Thyroid gland (tissue), 4 donors: ENCODE data around the gene TMEM50A.
A peak's percentile ranks its signal among the peaks of the same experiment; 100 is the strongest.
"Not testable (repeated sequence)": the region's sequence is repeated elsewhere in the genome, so short reads cannot be mapped to it uniquely, and the experiment has no call there.

Experiments used
- POLR2A ChIP-seq, 2 donors: fragments of 450-650 bp; IDR thresholded peaks; one replicate each; pipeline ENCODE4 v1.6.1; 2017; ENCODE audit warnings: antibody characterized with exemption in 2 of 2, mild to moderate bottlenecking in 2 of 2, moderate library complexity in 1 of 2
- TF ChIP-seq, protein P1 (sequence below), 6 experiments: fragments of 200-600 bp in 3 of 6; fragments of 450-650 bp in 3 of 6; sonication (generic) in 3 of 6; IDR thresholded peaks; one replicate each; pipeline ENCODE4 v1.5.1; 2016 to 2019; ENCODE audit warnings: antibody characterized with exemption in 6 of 6, mild to moderate bottlenecking in 2 of 6, inconsistent platforms in 1 of 6, moderate library complexity in 1 of 6

DNA sequence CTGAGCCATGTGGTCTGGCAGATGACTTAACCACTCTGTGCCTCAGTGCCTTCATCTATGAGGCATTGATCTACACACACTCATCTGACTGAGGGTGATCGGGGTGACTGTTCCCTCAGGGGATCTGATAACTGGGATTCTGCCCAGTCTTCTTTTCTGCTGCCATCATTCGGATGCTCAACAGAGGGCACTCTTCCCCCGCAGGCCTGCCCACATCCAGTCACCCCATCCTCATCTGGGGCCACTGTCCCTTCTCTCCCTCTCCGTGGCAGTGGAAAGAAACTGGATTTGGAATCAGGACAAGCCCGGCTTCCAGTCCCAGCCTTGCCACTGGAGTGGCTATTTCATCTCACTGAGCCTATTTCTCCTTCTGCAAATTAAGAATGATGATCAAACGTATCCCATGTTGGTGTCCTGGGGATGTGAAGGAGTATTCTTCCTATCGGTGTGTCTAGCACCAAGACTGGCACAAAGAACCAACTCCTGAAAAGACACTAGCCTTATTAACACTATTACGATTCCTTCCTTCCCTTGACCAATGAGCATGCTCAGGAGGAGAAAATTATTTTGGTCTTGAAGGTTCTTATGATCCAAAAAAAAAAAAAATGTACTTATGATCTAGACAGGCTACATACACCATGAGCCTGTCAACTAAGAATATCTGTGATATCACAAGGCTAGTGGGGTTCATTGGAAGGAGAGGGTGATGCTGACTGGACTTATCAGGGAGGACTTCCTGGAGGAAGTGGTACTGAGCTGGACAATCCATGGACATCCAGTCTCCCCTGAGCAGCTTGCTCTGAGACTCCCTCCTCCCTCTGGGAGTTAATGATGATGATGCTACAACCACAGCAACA, 65.0 kb downstream of the TMEM50A start:
- TF ChIP-seq, protein P1, sequence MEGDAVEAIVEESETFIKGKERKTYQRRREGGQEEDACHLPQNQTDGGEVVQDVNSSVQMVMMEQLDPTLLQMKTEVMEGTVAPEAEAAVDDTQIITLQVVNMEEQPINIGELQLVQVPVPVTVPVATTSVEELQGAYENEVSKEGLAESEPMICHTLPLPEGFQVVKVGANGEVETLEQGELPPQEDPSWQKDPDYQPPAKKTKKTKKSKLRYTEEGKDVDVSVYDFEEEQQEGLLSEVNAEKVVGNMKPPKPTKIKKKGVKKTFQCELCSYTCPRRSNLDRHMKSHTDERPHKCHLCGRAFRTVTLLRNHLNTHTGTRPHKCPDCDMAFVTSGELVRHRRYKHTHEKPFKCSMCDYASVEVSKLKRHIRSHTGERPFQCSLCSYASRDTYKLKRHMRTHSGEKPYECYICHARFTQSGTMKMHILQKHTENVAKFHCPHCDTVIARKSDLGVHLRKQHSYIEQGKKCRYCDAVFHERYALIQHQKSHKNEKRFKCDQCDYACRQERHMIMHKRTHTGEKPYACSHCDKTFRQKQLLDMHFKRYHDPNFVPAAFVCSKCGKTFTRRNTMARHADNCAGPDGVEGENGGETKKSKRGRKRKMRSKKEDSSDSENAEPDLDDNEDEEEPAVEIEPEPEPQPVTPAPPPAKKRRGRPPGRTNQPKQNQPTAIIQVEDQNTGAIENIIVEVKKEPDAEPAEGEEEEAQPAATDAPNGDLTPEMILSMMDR (IDR thresholded peaks at IDR 0.05), result peak in 3 of 6 experiments; percentile 19 to 36 (median 34)
- TF ChIP-seq POLR2A (IDR thresholded peaks at IDR 0.05), result not testable (repeated sequence)
